H1 (cell line): ENCODE results near the gene PPM1N. TPM values are rescaled to one million over a fixed set of nuclear protein-coding genes. Genes with fewer than 3 reads are reported as not detected.

Experiments
- CTCF ChIA-PET: fragments of 300-600 bp; sonication (Branson Sonifier 250); formaldehyde crosslinking; loops from one replicate; lab custom pipeline; 2021; ENCODE audit not compliant: partially characterized antibody; lab: Charles Lee
- POLR2A ChIA-PET: fragments of 300-600 bp; sonication (Branson Sonifier 250); formaldehyde crosslinking; loops from one replicate; lab custom pipeline; 2021; ENCODE audit warnings: inconsistent platforms; ENCODE audit not compliant: partially characterized antibody; lab: Charles Lee
- DNase-seq, 2 experiments: peaks; one replicate each; pipeline versions ENCODE4 v3.0.0 to v3.0.0-alpha.2; 2010 to 2022; ENCODE audit warnings: low spot score in 2 of 2, low read depth in 1 of 2, mixed read lengths in 1 of 2
- FAIRE-seq: peaks from 2 replicates; lab custom pipeline; 2011; peaks lifted over from hg19 to GRCh38; lab: Jason Lieb, UNC
- H2AFZ ChIP-seq: 2 replicates; pipeline ENCODE4 v1.8.1; 2012; ENCODE audit warnings: low read length, inconsistent platforms
- H2AK5ac ChIP-seq: 2 replicates; pipeline ENCODE4 v1.6.1; 2013; ENCODE audit warnings: low read depth, low read length
- H2BK120ac ChIP-seq: replicated peaks from 2 replicates; pipeline ENCODE3; 2013; ENCODE audit warnings: low read depth, low read length, inconsistent platforms
- H2BK12ac ChIP-seq: 2 replicates; pipeline ENCODE4 v1.6.1; 2013; ENCODE audit warnings: low read depth, low read length
- H2BK15ac ChIP-seq: 2 replicates; pipeline ENCODE4 v1.6.1; 2013; ENCODE audit warnings: low read length
- H2BK20ac ChIP-seq: 2 replicates; pipeline ENCODE4 v1.6.1; 2013; ENCODE audit warnings: low read length
- H2BK5ac ChIP-seq: 2 replicates; pipeline ENCODE4 v1.6.1; 2013; ENCODE audit warnings: low read depth, low read length
- H3K14ac ChIP-seq: 2 replicates; pipeline ENCODE4 v1.6.1; 2013; ENCODE audit warnings: inconsistent platforms; ENCODE audit not compliant: insufficient read length
- H3K18ac ChIP-seq: 2 replicates; pipeline ENCODE4 v1.6.1; 2013; ENCODE audit warnings: low read length; ENCODE audit errors: extremely low read depth
- H3K23ac ChIP-seq: 2 replicates; pipeline ENCODE4 v1.6.1; 2013; ENCODE audit warnings: inconsistent platforms; ENCODE audit not compliant: insufficient read length
- H3K23me2 ChIP-seq: 2 replicates; pipeline ENCODE4 v1.6.1; 2013; ENCODE audit warnings: low read depth, low read length
- H3K27ac ChIP-seq: 2 replicates; pipeline ENCODE4 v1.6.1; 2011; ENCODE audit warnings: low read depth, low read length, inconsistent platforms
- H3K27me3 ChIP-seq, 4 experiments: replicated peaks in 1 of 4; 1 replicate in 1 of 4; 2 replicates in 3 of 4; pipeline versions ENCODE4 v1.6.1 to v1.8.1; 2011 to 2013; ENCODE audit warnings: low read length in 3 of 4, mild to moderate bottlenecking in 3 of 4, inconsistent platforms in 2 of 4, mixed read lengths in 2 of 4, moderate library complexity in 1 of 4; ENCODE audit not compliant: control insufficient read depth in 3 of 4, insufficient read depth in 3 of 4; ENCODE audit errors: extremely low read depth in 1 of 4
- H3K36me3 ChIP-seq, 4 experiments: 2 replicates each; pipeline versions ENCODE4 v1.6.1 to v1.8.1; 2011 to 2013; ENCODE audit warnings: mild to moderate bottlenecking in 4 of 4, low read length in 3 of 4, moderate library complexity in 2 of 4, control low read depth in 1 of 4, inconsistent platforms in 1 of 4; ENCODE audit not compliant: insufficient read depth in 4 of 4, control insufficient read depth in 2 of 4
- H3K4ac ChIP-seq: replicated peaks from 2 replicates; pipeline ENCODE3; 2013; ENCODE audit warnings: low read length, low read depth, mixed read lengths, inconsistent platforms; ENCODE audit not compliant: insufficient read length
- H3K4me1 ChIP-seq, 4 experiments: replicated peaks in 1 of 4; 1 replicate in 1 of 4; 2 replicates in 3 of 4; pipeline versions ENCODE4 v1.6.1 to v1.8.1; 2011 to 2013; ENCODE audit warnings: low read length in 3 of 4, inconsistent platforms in 2 of 4, mixed read lengths in 1 of 4; ENCODE audit not compliant: insufficient read depth in 4 of 4, control insufficient read depth in 3 of 4
- H3K4me2 ChIP-seq, 2 experiments: 2 replicates each; pipeline versions ENCODE4 v1.6.1 to v1.8.1; 2011 to 2013; ENCODE audit warnings: low read depth in 2 of 2, low read length in 2 of 2, control low read depth in 1 of 2, inconsistent platforms in 1 of 2, mild to moderate bottlenecking in 1 of 2; ENCODE audit not compliant: insufficient read depth in 1 of 2
- H3K4me3 ChIP-seq, 4 experiments: fragments of 200-600, 300-600 bp in 1 of 4; sonication (generic), shearing (Covaris generic), sonication (Bioruptor Twin) in 1 of 4; 2 replicates each; pipeline versions ENCODE4 v1.5.1 to v1.8.1; 2011 to 2016; ENCODE audit warnings: low read length in 4 of 4, low read depth in 3 of 4, control low read depth in 2 of 4, inconsistent platforms in 2 of 4, mild to moderate bottlenecking in 2 of 4, mixed read lengths in 1 of 4, moderate library complexity in 1 of 4; ENCODE audit not compliant: insufficient read depth in 2 of 4; ENCODE audit errors: extremely low read depth in 1 of 4
- H3K56ac ChIP-seq: replicated peaks from 2 replicates; pipeline ENCODE3; 2013; ENCODE audit warnings: low read depth, mild to moderate bottlenecking, mixed read lengths, low read length, inconsistent platforms; ENCODE audit not compliant: insufficient read length
- H3K79me1 ChIP-seq: 2 replicates; pipeline ENCODE4 v1.6.1; 2013; ENCODE audit warnings: low read depth, low read length, control low read depth
- H3K79me2 ChIP-seq, 2 experiments: 2 replicates each; pipeline versions ENCODE4 v1.6.1 to v1.8.1; 2012 to 2013; ENCODE audit warnings: low read length in 2 of 2, mild to moderate bottlenecking in 2 of 2, inconsistent platforms in 1 of 2; ENCODE audit not compliant: insufficient read depth in 2 of 2, control insufficient read depth in 1 of 2
- H3K9ac ChIP-seq, 4 experiments: replicated peaks in 1 of 4; 1 replicate in 1 of 4; 2 replicates in 3 of 4; pipeline versions ENCODE4 v1.6.1 to v1.8.1; 2011 to 2013; ENCODE audit warnings: low read depth in 3 of 4, low read length in 3 of 4, control low read depth in 2 of 4, mild to moderate bottlenecking in 2 of 4, moderate library complexity in 2 of 4, inconsistent platforms in 1 of 4; ENCODE audit errors: extremely low read depth in 1 of 4
- H3K9me3 ChIP-seq, 2 experiments: 2 replicates each; pipeline versions ENCODE4 v1.6.1 to v1.8.1; 2012 to 2013; ENCODE audit warnings: mild to moderate bottlenecking in 2 of 2, moderate library complexity in 2 of 2, control low read depth in 1 of 2, inconsistent platforms in 1 of 2, low read depth in 1 of 2, low read length in 1 of 2, mixed read lengths in 1 of 2; ENCODE audit not compliant: insufficient read depth in 2 of 2
- H4K20me1 ChIP-seq, 2 experiments: replicated peaks in 1 of 2; 2 replicates each; pipeline versions ENCODE3 to v1.8.1; 2011 to 2013; ENCODE audit warnings: inconsistent platforms in 2 of 2, low read length in 2 of 2, mild to moderate bottlenecking in 1 of 2; ENCODE audit not compliant: insufficient read depth in 2 of 2, control insufficient read depth in 1 of 2
- H4K5ac ChIP-seq: 2 replicates; pipeline ENCODE4 v1.6.1; 2013; ENCODE audit warnings: low read length, low read depth, mixed read lengths, inconsistent platforms; ENCODE audit not compliant: insufficient read length
- H4K8ac ChIP-seq: 2 replicates; pipeline ENCODE4 v1.8.0; 2013; ENCODE audit warnings: mild to moderate bottlenecking, moderate library complexity, low read length, inconsistent platforms; ENCODE audit not compliant: insufficient read depth; ENCODE audit errors: extremely low read depth
- H4K91ac ChIP-seq: replicated peaks from 2 replicates; pipeline ENCODE3; 2013; ENCODE audit warnings: low read length, mixed read lengths, inconsistent platforms; ENCODE audit not compliant: insufficient read length
- POLR2AphosphoS5 ChIP-seq: IDR thresholded peaks from 2 replicates; pipeline ENCODE4 v1.6.1; 2011; ENCODE audit warnings: low read depth, low read length
- RAD21 ChIP-seq, 2 experiments: IDR thresholded peaks in 1 of 2; conservative IDR thresholded peaks in 1 of 2; 2 replicates each; pipeline ENCODE4 v1.6.1; 2011; ENCODE audit warnings: low read depth in 2 of 2, low read length in 2 of 2, improper control_type of control experiment in 1 of 2, inconsistent platforms in 1 of 2, mild to moderate bottlenecking in 1 of 2, moderate library complexity in 1 of 2
- SIN3A ChIP-seq, 2 experiments: IDR thresholded peaks in 1 of 2; conservative IDR thresholded peaks in 1 of 2; 2 replicates each; pipeline ENCODE4 v1.6.1; 2011 to 2012; ENCODE audit warnings: low read length in 2 of 2, improper control_type of control experiment in 1 of 2, low read depth in 1 of 2, mild to moderate bottlenecking in 1 of 2
- SIX5 ChIP-seq: IDR thresholded peaks from 2 replicates; pipeline ENCODE4 v1.6.1; 2011; ENCODE audit warnings: mild to moderate bottlenecking, low read depth, low read length
- TAF1 ChIP-seq: IDR thresholded peaks from 2 replicates; pipeline ENCODE4 v1.6.1; 2011; ENCODE audit warnings: mild to moderate bottlenecking, low read depth, low read length
- TBP ChIP-seq: IDR thresholded peaks from 2 replicates; pipeline ENCODE4 v1.6.1; 2011; ENCODE audit warnings: low read depth, low read length, improper control_type of control experiment
- WGBS, 2 experiments: shearing (Covaris generic) in 1 of 2; methylation state at CpG; one replicate each; pipeline versions ENCODE4 v1.1.6 to v1.1.7; 2013 to 2015; ENCODE audit warnings: low lambda C conversion rate in 2 of 2, mixed read lengths in 2 of 2, inconsistent platforms in 1 of 2, low coverage in 1 of 2, missing lambda C conversion rate in 1 of 2; ENCODE audit not compliant: insufficient replicate concordance in 2 of 2, insufficient coverage in 1 of 2, insufficient read length in 1 of 2; ENCODE audit errors: extremely low coverage in 1 of 2, missing lambda C conversion rate in 1 of 2; 5-methylcytosine and 5-hydroxymethylcytosine counted together
- polyA plus RNA-seq, 7 experiments: library from polyadenylated mRNA; depleted of rRNA in 3 of 7; stranded (reverse) in 5 of 7; unstranded in 2 of 7; fragments of >200 nt in 5 of 7; fragments of 200-250 nt in 2 of 7; gene quantifications; 1 replicate in 5 of 7; 2 replicates in 1 of 7; 4 replicates in 1 of 7; pipeline versions ENCODE4 v1.2.1 to v1.2.3, GENCODE V29; 2011 to 2013; ENCODE audit warnings: missing spikeins in 2 of 7, mixed read lengths in 2 of 7
- total RNA-seq: library from RNA; stranded (reverse); fragmentation: NEBNext Ultra II Directional; extraction: Animal tissue kit (Norgen Biotek cat#: 25700); gene quantifications from 2 replicates; pipeline ENCODE4 v1.2.1, GENCODE V29; 2021

PPM1N gene
- total and polyA plus RNA-seq, 2 of the 8 experiments (the other 6 are each of a cell fraction or from before 2014, with no cell fraction given), result 12.2 to 14.4 TPM

DNA sequence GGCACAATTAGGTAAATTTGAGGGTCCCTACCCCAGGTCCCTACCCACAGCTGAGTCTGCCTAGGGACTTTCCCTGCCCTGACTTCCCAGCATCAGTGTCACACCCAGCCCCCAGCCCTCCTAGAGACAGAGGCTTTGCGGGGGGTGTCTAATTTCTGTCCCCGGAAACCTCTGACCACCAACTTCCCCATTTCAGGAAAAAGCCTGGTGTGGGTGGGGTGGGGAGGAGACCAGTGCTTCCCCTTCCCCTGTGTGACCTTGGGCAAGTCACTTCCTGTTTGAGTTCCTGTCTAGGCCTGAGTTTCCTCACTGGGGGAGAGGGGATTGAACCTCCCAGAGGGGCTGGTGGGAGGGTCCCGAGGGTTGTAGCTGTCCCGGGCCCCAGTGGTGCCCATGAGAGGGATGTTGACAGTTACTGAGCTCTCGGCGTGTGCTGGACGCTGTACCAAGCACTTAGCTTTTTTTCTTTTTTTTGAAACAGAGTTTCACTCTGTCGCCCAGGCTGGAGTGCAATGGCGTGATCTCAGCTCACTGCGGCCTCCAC, 16.9 kb downstream of the PPM1N start:
- Histone ChIP-seq H3K36me3 (peaks cover 3 to 24% (median 11%) of the 10 kb centered on the region in 4 experiments), H4K5ac (no peak overlapping the region), H2AK5ac (no peak overlapping the region), H3K23ac (no peak overlapping the region), H3K4ac (no peak overlapping the region), H3K4me1 (no peaks in the 10 kb centered on the region), H3K56ac (no peak overlapping the region), H2BK15ac (no peak overlapping the region), H3K27me3 (no peaks in the 10 kb centered on the region), H3K14ac (no peak overlapping the region), H4K20me1 (peaks cover 18 to 37% of the 10 kb centered on the region in 2 experiments), H4K8ac (no peak overlapping the region), H3K18ac (no peak overlapping the region), H2AFZ (no peak overlapping the region), H3K9ac (no peak overlapping the region), H2BK5ac (no peak overlapping the region), H4K91ac (no peak overlapping the region), H3K4me2 (no peak overlapping the region), H2BK120ac (no peak overlapping the region), H3K23me2 (no peaks in the 10 kb centered on the region), H3K79me2 (peaks cover 24 to 62% of the 10 kb centered on the region in 2 experiments), H3K79me1 (peaks cover 30% of the 10 kb centered on the region), H2BK20ac (no peak overlapping the region), H3K9me3 (no peaks in the 10 kb centered on the region), H3K27ac (no peak overlapping the region), H3K4me3 (no peak overlapping the region), H2BK12ac (no peak overlapping the region)
- ChIA-PET POLR2A (interaction anchor here (1.0 to 2.0 kb wide), 4 partner anchors 14 to 155 kb away, joined by 3 to 8 read pairs (median 5); no protein-coding TSS in a partner anchor), CTCF (interaction anchor here (0.9 to 2.4 kb wide), 10 partner anchors 12 to 166 kb away, joined by 3 to 10 read pairs (median 4); no protein-coding TSS in a partner anchor)
- FAIRE-seq, result no peak
- TF ChIP-seq TBP (no peak), SIN3A (conservative IDR thresholded peaks at IDR 0.05 in 1 of 2, IDR thresholded peaks at IDR 0.05 in 1 of 2; ENCODE audit: low read depth in 1 of 2, low read length in 2 of 2) (no peak), SIX5 (no peak), RAD21 (IDR thresholded peaks at IDR 0.05 in 1 of 2, conservative IDR thresholded peaks at IDR 0.05 in 1 of 2; ENCODE audit: low read depth in 2 of 2, low read length in 2 of 2) (no peak), POLR2AphosphoS5 (peak; percentile 48; the same call in 1 of the 2 replicates), TAF1 (no peak)
- WGBS, 2 experiments, result 93% methylated on average over 10 of the region's 10 CpGs; no CpG with 5 or more reads in 1 of the 2 experiments
- DNase-seq, result no peak
